Activated T-cell treated with anti-CD3 and anti-CD28 coated beads, Interleukin-2, amount 50 U/mL, for 24 hours (primary cell): ENCODE results near the gene NEGR1.
"Not testable (repeated sequence)": the region's sequence is repeated elsewhere in the genome, so short reads cannot be mapped to it uniquely, and the experiment has no call there.

Experiments used
- DNase-seq: peaks from one replicate; pipeline ENCODE4 v3.0.0-alpha.2; 2020
- H3K27ac Mint-ChIP-seq: 2 replicates; pipeline ENCODE4 v1.8.0; 2020; ENCODE audit warnings: mild to moderate bottlenecking, mixed read lengths
- H3K27me3 Mint-ChIP-seq: 2 replicates; pipeline ENCODE4 v1.8.0; 2020; ENCODE audit warnings: mixed read lengths
- H3K36me3 Mint-ChIP-seq: 2 replicates; pipeline ENCODE4 v1.8.0; 2020; ENCODE audit warnings: low read depth, mixed read lengths
- H3K4me1 Mint-ChIP-seq: 2 replicates; pipeline ENCODE4 v1.8.0; 2020; ENCODE audit warnings: low read depth, mixed read lengths
- H3K4me3 Mint-ChIP-seq: 2 replicates; pipeline ENCODE4 v1.8.0; 2020; ENCODE audit warnings: mild to moderate bottlenecking, moderate library complexity, mixed read lengths
- H3K9me3 Mint-ChIP-seq: 2 replicates; pipeline ENCODE4 v1.8.0; 2020; ENCODE audit warnings: mixed read lengths

The NEGR1 gene

DNA sequence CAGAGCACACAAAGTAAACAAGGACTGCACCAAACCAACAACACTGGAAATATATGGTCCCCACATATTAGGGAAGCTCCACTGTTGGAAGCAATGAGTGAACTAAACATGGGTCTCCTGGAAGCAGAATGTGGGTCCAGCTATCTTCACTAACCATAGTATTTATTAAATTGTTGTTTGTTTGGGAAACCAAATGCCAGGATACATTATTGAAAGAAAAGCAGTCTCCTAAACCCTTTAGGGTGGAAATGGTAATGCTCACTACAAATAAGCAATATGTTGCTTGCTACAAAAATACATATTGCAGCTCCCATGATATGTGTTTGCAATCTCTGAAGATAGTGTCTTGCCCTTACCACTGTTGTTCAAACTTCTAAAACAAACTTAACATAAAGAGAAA is 2.2 kb downstream of the NEGR1 start:
- Mint-ChIP-seq H3K27ac (no peak overlapping the region), H3K9me3 (no peaks in the 10 kb centered on the region)

GRCh38 chr1:72278461-72278860 is 3.9 kb downstream of the NEGR1 start:
- Mint-ChIP-seq H3K4me3 (no peak overlapping the region), H3K36me3 (no peaks in the 10 kb centered on the region)

More for the DNA sequence above, 2.2 kb downstream of the NEGR1 start:
- Mint-ChIP-seq H3K27me3 (peaks cover 28% of the 10 kb centered on the region), H3K4me1 (peaks cover 24% of the 10 kb centered on the region), H3K4me3 (no peak overlapping the region), H3K36me3 (no peaks in the 10 kb centered on the region)
- no peak for DNase-seq

GRCh38 chr1:72271555-72272085 is 10.7 kb downstream of the NEGR1 start:
- Mint-ChIP-seq H3K4me1 (no peaks in the 10 kb centered on the region), H3K4me3 (no peak overlapping the region), H3K9me3 (no peaks in the 10 kb centered on the region), H3K36me3 (no peaks in the 10 kb centered on the region), H3K27me3 (no peaks in the 10 kb centered on the region), H3K27ac (no peak overlapping the region)
- no peak for DNase-seq

More at GRCh38 chr1:72278461-72278860, 3.9 kb downstream of the NEGR1 start:
- Mint-ChIP-seq H3K27me3 (peaks cover 28% of the 10 kb centered on the region), H3K27ac (no peak overlapping the region), H3K4me1 (peaks cover 24% of the 10 kb centered on the region), H3K9me3 (no peaks in the 10 kb centered on the region)
- DNase-seq: no peak

DNA sequence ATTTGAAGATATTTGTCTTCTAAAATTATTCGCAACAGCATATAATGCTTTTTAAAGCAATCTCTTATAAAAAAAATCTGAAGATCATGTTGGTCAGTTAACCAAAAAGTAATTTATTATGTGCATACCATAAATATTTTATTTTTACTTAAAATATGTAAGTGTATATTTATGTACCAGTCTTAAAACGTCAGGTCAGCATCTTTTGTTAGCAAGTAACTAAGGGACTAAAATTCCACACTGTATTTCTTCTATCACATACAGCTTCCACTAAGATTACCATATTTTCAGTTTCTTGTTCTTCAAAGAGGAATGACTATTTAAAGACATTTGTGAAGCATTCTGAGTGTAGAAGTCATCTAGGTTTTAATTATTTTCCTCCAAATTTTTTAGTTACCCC is 19.6 kb downstream of the NEGR1 start:
- Mint-ChIP-seq H3K4me1 (no peaks in the 10 kb centered on the region), H3K27ac (no peak overlapping the region), H3K4me3 (no peak overlapping the region), H3K36me3 (no peaks in the 10 kb centered on the region), H3K27me3 (no peaks in the 10 kb centered on the region), H3K9me3 (no peaks in the 10 kb centered on the region)
- DNase-seq: no peak

DNA sequence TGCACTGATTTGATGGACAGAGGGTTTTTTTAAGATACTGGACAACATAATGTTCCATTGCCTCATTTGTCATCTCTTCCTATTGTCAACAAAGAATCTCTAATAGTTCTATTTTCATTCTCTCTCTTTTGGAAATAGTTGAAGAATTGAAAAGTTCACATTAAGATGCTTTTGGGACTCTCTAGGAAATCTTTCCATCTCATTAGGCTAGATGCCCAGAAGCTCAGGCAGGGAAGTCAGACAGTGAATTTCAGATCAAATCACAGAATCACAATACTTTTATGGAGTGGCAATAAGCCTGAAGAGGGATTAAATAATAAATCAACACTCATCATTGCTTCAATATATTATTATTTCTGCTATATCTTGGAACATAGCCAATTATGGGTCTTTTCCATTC is 29.2 kb downstream of the NEGR1 start:
- H3K27me3 Mint-ChIP-seq: no peaks in the 10 kb centered on the region
- no peaks in the 10 kb centered on the region for H3K4me1 Mint-ChIP-seq
- H3K9me3 Mint-ChIP-seq: peaks cover 2% of the 10 kb centered on the region
- no peak overlapping the region for H3K4me3 Mint-ChIP-seq
- no peak for DNase-seq
- H3K36me3 Mint-ChIP-seq: no peaks in the 10 kb centered on the region
- H3K27ac Mint-ChIP-seq: no peak overlapping the region

- H3K27me3 Mint-ChIP-seq: no peaks in the 10 kb centered on the region
- no peak for DNase-seq
- no peak overlapping the region for H3K4me3 Mint-ChIP-seq
- no peaks in the 10 kb centered on the region for H3K9me3 Mint-ChIP-seq
- no peaks in the 10 kb centered on the region for H3K36me3 Mint-ChIP-seq
- no peak overlapping the region for H3K27ac Mint-ChIP-seq
- no peaks in the 10 kb centered on the region for H3K4me1 Mint-ChIP-seq
Observed at GRCh38 chr1:72241397-72241796, 40.9 kb downstream of the NEGR1 start.

DNA sequence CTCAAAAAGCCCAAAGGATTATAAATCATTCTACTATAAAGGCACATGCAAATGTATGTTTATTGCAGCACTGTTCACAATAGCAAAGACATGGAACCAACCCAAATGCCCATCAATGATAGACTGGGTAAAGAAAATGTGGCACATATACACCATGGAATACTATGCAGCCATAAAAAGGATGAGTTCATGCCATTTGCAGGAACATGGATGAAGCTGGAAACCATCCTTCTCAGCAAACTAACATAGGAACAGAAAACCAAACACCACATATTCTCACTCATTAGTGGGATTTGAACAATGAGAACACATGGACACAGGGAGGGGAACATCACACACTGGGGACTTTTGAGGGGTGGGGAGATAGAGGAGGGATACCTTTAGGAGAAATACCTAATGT is 46.4 kb downstream of the NEGR1 start:
- H3K4me3 Mint-ChIP-seq, H3K4me1 Mint-ChIP-seq, H3K27ac Mint-ChIP-seq, H3K36me3 Mint-ChIP-seq, DNase-seq, H3K9me3 Mint-ChIP-seq, H3K27me3 Mint-ChIP-seq: not testable (repeated sequence)

DNA sequence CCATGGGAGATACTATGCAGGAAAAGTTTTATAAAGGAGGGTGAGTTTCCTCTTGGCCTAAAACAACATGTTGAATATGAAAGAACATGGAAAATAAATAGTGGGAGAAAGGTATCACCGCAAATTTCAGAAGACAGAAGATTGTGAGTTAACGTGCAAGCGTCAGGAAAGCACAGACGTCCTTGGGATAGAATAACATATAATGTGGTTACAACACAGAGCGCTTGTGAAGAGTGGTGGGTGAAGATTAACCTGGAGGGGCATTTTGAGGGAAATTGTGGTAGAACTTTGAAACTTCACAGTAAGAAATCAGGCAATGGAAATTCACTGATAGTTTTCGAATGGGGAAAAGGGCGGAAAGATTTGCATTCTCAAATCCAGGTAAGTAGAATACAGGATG is 47.3 kb downstream of the NEGR1 start:
- Mint-ChIP-seq H3K27ac (no peak overlapping the region), H3K4me3 (no peak overlapping the region), H3K4me1 (no peaks in the 10 kb centered on the region), H3K27me3 (no peaks in the 10 kb centered on the region), H3K9me3 (no peaks in the 10 kb centered on the region), H3K36me3 (no peaks in the 10 kb centered on the region)
- DNase-seq: no peak

DNA sequence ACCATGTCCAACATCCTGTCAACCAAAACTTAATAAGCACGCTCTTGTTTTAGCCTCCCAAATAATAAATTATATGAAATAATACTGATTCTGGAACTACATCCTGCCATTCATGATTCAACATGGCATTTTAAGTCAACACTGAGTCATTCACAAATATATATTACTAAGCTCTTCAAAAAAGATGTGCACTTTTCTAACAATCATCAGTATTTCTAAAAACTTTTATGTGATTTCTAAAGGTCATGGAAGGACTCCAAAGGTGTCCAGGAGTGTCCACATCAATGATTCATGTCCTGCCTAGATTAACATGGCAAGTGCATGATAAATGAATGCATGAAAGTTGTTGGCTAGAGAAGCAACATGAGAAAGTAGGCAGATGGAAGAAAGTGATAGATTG is 51.6 kb downstream of the NEGR1 start:
- Mint-ChIP-seq H3K4me3 (no peak overlapping the region), H3K27ac (no peak overlapping the region), H3K27me3 (no peaks in the 10 kb centered on the region), H3K4me1 (no peaks in the 10 kb centered on the region), H3K9me3 (no peaks in the 10 kb centered on the region), H3K36me3 (no peaks in the 10 kb centered on the region)
- DNase-seq: no peak

GRCh38 chr1:72229893-72230292 is 52.4 kb downstream of the NEGR1 start:
- Mint-ChIP-seq H3K4me3 (no peak overlapping the region), H3K9me3 (no peaks in the 10 kb centered on the region), H3K36me3 (no peaks in the 10 kb centered on the region), H3K4me1 (no peaks in the 10 kb centered on the region), H3K27ac (no peak overlapping the region), H3K27me3 (no peaks in the 10 kb centered on the region)
- no peak for DNase-seq

DNA sequence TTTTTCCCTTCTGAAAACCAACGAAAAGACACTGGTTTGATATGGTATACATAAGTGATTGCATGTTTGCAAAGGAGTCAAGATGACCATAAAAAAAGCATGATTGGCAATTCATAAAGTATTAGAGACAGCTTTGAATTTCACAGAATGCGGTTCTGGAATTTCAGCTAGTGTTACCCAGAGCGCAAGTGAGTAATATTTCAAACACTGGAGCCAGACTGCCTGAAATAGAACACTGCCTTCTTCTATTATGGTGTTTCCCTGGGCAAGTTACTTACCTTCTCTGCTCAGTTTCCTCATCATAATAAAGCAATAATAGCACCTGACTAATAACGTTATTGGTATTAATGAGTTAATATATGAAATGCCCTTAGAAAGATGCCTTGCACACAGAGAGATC is 54.7 kb downstream of the NEGR1 start:
- no peaks in the 10 kb centered on the region for H3K9me3 Mint-ChIP-seq
- no peaks in the 10 kb centered on the region for H3K36me3 Mint-ChIP-seq
- DNase-seq: no peak
- no peaks in the 10 kb centered on the region for H3K4me1 Mint-ChIP-seq
- H3K4me3 Mint-ChIP-seq: no peak overlapping the region
- H3K27me3 Mint-ChIP-seq: no peaks in the 10 kb centered on the region
- no peak overlapping the region for H3K27ac Mint-ChIP-seq

DNA sequence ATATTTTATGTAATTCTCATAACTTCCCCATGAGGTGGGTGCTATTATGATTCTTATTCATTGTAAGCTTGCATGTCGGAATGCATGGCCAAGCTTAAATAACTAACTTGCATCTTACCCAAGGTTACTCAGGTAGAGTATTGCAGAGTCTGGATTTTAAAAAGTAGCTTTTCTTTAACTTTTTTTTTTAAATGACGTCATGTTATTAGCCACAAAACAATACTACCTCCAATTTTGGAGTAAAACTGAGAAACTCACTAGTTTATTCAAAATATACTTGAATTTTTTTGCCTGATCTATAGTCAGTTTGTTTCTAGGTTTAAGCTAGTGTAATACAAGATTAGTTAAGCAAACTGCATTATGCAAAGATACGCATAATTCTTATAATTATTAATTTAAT is 57.8 kb downstream of the NEGR1 start:
- H3K4me1 Mint-ChIP-seq: no peaks in the 10 kb centered on the region
- H3K27ac Mint-ChIP-seq: no peak overlapping the region
- no peak for DNase-seq
- no peaks in the 10 kb centered on the region for H3K27me3 Mint-ChIP-seq
- no peak overlapping the region for H3K4me3 Mint-ChIP-seq
- H3K9me3 Mint-ChIP-seq: no peaks in the 10 kb centered on the region
- no peaks in the 10 kb centered on the region for H3K36me3 Mint-ChIP-seq

- Mint-ChIP-seq H3K9me3 (no peaks in the 10 kb centered on the region), H3K36me3 (no peaks in the 10 kb centered on the region)
- no peak for DNase-seq
Observed at GRCh38 chr1:72221811-72222210, 60.5 kb downstream of the NEGR1 start.

DNA sequence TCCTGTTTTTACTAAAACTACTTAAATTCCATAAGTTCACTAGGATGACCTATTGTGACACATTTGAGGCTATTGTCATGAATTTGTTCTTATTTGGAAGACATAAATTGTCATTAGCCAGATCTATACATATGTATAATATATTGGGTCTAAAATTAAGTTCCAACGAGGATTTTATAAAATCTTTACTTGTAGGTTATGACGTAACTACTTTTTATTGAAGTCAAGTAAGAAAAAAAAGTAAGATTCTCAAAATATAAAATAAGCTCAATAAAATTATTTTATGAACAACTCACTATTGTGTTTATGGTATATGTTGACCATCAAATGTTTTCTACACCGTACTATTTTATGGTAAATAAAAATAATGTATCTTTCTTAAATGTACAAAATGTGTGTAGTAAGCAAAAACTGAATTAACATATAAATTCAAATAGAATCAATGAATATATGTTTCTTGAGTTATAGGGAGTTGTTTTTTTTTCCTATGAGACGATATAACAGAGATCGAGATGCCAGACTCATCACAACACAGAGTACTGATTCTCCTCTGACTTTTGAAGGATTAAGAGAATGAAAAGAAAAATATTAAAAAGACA is 64.1 kb downstream of the NEGR1 start:
- Mint-ChIP-seq H3K36me3 (no peaks in the 10 kb centered on the region), H3K27ac (no peak overlapping the region), H3K4me1 (no peaks in the 10 kb centered on the region), H3K4me3 (no peak overlapping the region), H3K9me3 (no peaks in the 10 kb centered on the region), H3K27me3 (no peaks in the 10 kb centered on the region)
- no peak for DNase-seq

More at GRCh38 chr1:72221811-72222210, 60.5 kb downstream of the NEGR1 start:
- Mint-ChIP-seq H3K27me3 (no peaks in the 10 kb centered on the region), H3K4me3 (no peak overlapping the region), H3K4me1 (no peaks in the 10 kb centered on the region), H3K27ac (no peak overlapping the region)

DNA sequence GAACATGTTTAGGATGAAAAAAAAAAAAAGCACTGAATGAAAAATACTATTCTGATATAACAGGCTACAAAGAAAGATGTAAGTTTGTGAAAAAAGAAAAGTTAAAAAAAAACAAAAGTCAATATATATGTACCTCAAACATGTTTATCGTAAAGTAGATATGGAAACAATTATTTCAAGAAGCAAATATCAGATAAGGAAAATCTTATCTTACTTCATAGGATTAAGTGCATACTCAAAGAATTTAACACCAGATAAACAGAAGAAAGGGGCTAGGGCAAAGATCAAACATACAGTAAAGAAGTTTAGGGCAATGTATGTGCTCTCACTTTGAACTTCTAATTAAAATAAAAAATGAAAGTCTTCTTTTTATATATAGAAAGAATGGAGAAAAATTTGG is 75.3 kb downstream of the NEGR1 start:
- Mint-ChIP-seq H3K9me3 (peaks cover 2% of the 10 kb centered on the region), H3K4me1 (no peaks in the 10 kb centered on the region), H3K4me3 (no peak overlapping the region), H3K27me3 (no peaks in the 10 kb centered on the region), H3K36me3 (no peaks in the 10 kb centered on the region), H3K27ac (no peak overlapping the region)
- DNase-seq: no peak

- Mint-ChIP-seq H3K27ac (no peak overlapping the region), H3K27me3 (no peaks in the 10 kb centered on the region), H3K4me1 (no peaks in the 10 kb centered on the region), H3K36me3 (no peaks in the 10 kb centered on the region), H3K9me3 (peaks cover 2% of the 10 kb centered on the region), H3K4me3 (no peak overlapping the region)
- DNase-seq: no peak
Observed at GRCh38 chr1:72202761-72203160, 79.6 kb downstream of the NEGR1 start.
